OCI-LY7 (cell line): ENCODE results near the gene LCOR. TPM values are rescaled to one million over a fixed set of nuclear protein-coding genes. Genes with fewer than 3 reads are reported as not detected.
A peak's percentile ranks its signal among the peaks of the same experiment; 100 is the strongest.

ENCODE experiments used
- BruUV-seq: library from RNA; stranded (reverse); fragments of 400-500 nt; replicated peaks from 2 replicates; lab custom pipeline; 2021; lab: Mats Ljungman, UMichigan
- CTCF ChIA-PET: fragments of 300-600 bp; sonication (Branson Sonifier 250); formaldehyde crosslinking; loops from one replicate; lab custom pipeline; 2022; ENCODE audit warnings: antibody characterized with exemption; ENCODE audit not compliant: unreplicated experiment; lab: Charles Lee
- POLR2A ChIA-PET: fragments of 300-600 bp; sonication (Branson Sonifier 250); formaldehyde crosslinking; loops from one replicate; lab custom pipeline; 2022; ENCODE audit warnings: antibody characterized with exemption; lab: Charles Lee
- DNase-seq: peaks from one replicate; pipeline ENCODE4 v3.0.0-alpha.2; 2015; ENCODE audit warnings: low spot score
- H2AFZ ChIP-seq: fragments of 200-600 bp; sonication (generic), shearing (Covaris generic); 2 replicates; pipeline ENCODE4 v1.6.1; 2014; ENCODE audit warnings: mild to moderate bottlenecking, antibody characterized with exemption, low read length, moderate library complexity
- H3K27ac ChIP-seq: fragments of 200-600 bp; sonication (generic); 2 replicates; pipeline ENCODE4 v1.5.1; 2014; ENCODE audit warnings: mixed run types, low read depth, mild to moderate bottlenecking, moderate library complexity, low read length, inconsistent platforms; ENCODE audit not compliant: poor library complexity, severe bottlenecking
- H3K36me3 ChIP-seq: fragments of 200-600 bp; sonication (generic); 2 replicates; pipeline ENCODE4 v1.6.1; 2014; ENCODE audit warnings: mild to moderate bottlenecking, antibody characterized with exemption, low read length, moderate library complexity, mixed read lengths; ENCODE audit not compliant: insufficient read depth
- H3K4me1 ChIP-seq: fragments of 200-600 bp; sonication (generic); 2 replicates; pipeline ENCODE4 v1.5.1; 2014; ENCODE audit warnings: mild to moderate bottlenecking, low read length; ENCODE audit not compliant: insufficient read depth, poor library complexity, severe bottlenecking
- H3K4me2 ChIP-seq: fragments of 200-600 bp; sonication (generic); 2 replicates; pipeline ENCODE4 v1.6.1; 2014; ENCODE audit warnings: mild to moderate bottlenecking, low read length
- H3K4me3 ChIP-seq: fragments of 200-600 bp; sonication (generic); 2 replicates; pipeline ENCODE4 v1.5.1; 2014; ENCODE audit warnings: mild to moderate bottlenecking, low read depth, low read length; ENCODE audit not compliant: poor library complexity, severe bottlenecking
- H3K79me2 ChIP-seq: fragments of 200-600 bp; sonication (generic); 2 replicates; pipeline ENCODE4 v1.6.1; 2016; ENCODE audit warnings: low read depth, mild to moderate bottlenecking, low read length, moderate library complexity, mixed read lengths; ENCODE audit not compliant: insufficient read depth
- H3K9me2 ChIP-seq: fragments of 200-600 bp; sonication (generic); 2 replicates; pipeline ENCODE4 v1.6.1; 2016; ENCODE audit warnings: mild to moderate bottlenecking, low read length, mixed read lengths; ENCODE audit not compliant: insufficient read depth
- H3K9me3 ChIP-seq: fragments of 200-600 bp; sonication (generic); 2 replicates; pipeline ENCODE4 v1.6.1; 2014; ENCODE audit warnings: mild to moderate bottlenecking, mixed run types, low read length, mixed read lengths
- H4K20me1 ChIP-seq: fragments of 200-600 bp; sonication (generic); 2 replicates; pipeline ENCODE4 v1.6.1; 2014; ENCODE audit warnings: mild to moderate bottlenecking, antibody characterized with exemption, low read length, moderate library complexity, mixed read lengths; ENCODE audit not compliant: insufficient read depth
- EZH2phosphoT487 ChIP-seq: fragments of 200-600 bp; sonication (generic); IDR thresholded peaks from 2 replicates; pipeline ENCODE4 v1.6.1; 2018; ENCODE audit warnings: low read depth, borderline replicate concordance, mild to moderate bottlenecking, mixed run types, antibody characterized with exemption, low read length, moderate library complexity, mixed read lengths
- intact Hi-C: fragments of 100-400 bp; cut with micrococcal nuclease; formaldehyde crosslinking; loops from one replicate; pipeline ENCODE4 v1.10.0; 2022; ENCODE audit not compliant: unreplicated experiment
- total RNA-seq, 2 experiments: library from RNA; depleted of rRNA in 1 of 2; stranded (reverse); fragments of >200 nt in 1 of 2; shearing (Covaris generic) in 1 of 2; gene quantifications; 2 replicates each; pipeline ENCODE4 v1.2.3, GENCODE V29; 2014 to 2022
- TF ChIP-seq, protein P1 (sequence below): fragments of 200-600 bp; sonication (generic); conservative IDR thresholded peaks from 2 replicates; pipeline ENCODE4 v1.5.1; 2014; ENCODE audit warnings: mild to moderate bottlenecking, antibody characterized with exemption, low read length, moderate library complexity, mixed read lengths

LCOR gene
- total RNA-seq, 2 experiments from 2014 or later: 17.1 to 58.4 TPM

DNA sequence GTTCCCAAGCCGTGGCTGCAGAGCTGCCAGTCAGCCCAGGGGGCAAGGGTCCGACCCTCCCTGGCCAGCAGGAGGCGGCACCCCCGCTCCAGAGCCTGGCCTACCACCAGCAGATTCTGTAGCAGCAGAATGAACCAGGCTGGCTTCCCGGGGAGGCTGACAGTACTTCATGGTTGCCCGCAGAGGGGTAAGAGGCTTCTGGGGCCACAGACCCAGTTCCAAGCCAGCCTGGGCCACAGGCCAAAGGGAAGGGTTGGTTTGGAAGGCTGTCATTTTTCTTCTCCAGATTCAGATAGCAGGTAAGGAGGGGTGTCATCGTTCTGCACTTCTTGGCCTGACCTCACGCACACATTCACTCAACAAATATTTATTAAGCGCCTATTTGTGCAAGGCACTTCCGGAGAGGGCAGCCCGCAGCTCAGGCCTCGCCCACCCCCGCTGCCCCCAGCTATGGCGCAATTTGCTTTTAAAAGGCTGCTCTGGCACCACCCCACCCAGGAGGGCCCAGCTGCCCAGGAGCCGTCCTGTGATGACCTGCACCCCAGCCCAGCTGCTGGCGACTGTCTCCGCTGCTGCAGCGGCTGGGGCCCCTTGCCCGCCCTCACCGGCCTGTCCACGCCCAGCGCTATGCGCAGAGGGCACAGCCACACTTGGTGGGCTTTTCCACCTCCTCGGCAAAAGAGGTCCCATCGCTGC, 168.5 kb downstream of the LCOR start:
- Histone ChIP-seq H3K9me3 (no peaks in the 10 kb centered on the region), H3K36me3 (no peaks in the 10 kb centered on the region), H2AFZ (no peak overlapping the region), H3K27ac (no peak overlapping the region), H3K79me2 (no peaks in the 10 kb centered on the region), H3K9me2 (no peaks in the 10 kb centered on the region), H3K4me1 (no peaks in the 10 kb centered on the region), H3K4me2 (no peak overlapping the region), H3K4me3 (no peak overlapping the region), H4K20me1 (no peaks in the 10 kb centered on the region)
- ChIA-PET CTCF (no interaction called here), POLR2A (no interaction called here)
- DNase-seq: no peak
- no TSS peak for BruUV-seq
- TF ChIP-seq, protein P1, sequence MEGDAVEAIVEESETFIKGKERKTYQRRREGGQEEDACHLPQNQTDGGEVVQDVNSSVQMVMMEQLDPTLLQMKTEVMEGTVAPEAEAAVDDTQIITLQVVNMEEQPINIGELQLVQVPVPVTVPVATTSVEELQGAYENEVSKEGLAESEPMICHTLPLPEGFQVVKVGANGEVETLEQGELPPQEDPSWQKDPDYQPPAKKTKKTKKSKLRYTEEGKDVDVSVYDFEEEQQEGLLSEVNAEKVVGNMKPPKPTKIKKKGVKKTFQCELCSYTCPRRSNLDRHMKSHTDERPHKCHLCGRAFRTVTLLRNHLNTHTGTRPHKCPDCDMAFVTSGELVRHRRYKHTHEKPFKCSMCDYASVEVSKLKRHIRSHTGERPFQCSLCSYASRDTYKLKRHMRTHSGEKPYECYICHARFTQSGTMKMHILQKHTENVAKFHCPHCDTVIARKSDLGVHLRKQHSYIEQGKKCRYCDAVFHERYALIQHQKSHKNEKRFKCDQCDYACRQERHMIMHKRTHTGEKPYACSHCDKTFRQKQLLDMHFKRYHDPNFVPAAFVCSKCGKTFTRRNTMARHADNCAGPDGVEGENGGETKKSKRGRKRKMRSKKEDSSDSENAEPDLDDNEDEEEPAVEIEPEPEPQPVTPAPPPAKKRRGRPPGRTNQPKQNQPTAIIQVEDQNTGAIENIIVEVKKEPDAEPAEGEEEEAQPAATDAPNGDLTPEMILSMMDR: 0 out of 2 replicates have a peak, but pooled peaks have one; percentile 21
- no peak for TF ChIP-seq EZH2phosphoT487
- intact Hi-C loops: no loop called here

DNA sequence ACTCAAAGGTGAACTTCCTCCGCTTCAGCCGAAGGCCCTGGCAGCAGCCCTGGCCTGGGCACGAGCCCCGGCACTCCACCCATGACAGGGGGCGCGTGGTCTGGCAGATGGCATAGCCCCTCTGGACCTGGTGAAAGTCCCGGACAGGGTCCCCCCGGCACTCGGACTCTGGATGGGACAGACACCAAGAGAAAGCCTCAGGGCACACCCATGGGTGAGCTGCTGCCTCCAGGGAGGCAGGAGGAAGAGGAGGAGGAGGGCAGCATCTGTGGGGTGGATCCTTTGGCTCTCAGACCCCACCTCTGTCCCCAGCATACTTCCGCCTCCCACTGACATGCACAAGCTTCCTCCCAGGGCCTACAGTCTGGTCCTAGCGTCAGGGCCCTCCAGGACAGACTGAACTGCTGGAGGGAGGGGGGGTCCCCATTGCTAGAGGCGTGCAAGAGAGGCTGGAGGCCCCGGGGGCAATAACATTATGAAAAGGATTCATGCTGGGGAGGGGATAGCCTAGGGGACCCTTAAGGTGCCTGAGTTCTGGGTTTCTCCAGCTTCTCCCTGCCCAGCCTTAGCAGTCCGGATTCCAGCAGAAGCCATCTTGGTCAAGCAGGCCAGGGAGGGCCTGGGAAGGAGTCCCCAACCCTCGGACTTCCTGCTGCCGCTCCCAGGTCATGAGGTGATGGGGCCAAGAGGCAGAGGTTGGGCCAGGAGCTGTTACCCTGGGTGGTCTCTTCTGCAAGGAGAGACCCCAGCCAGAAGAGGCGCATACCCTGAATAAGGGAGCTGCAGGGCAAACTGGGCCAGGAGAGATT, 169.3 kb downstream of the LCOR start:
- ChIA-PET CTCF (no interaction called here), POLR2A (no interaction called here)
- TF ChIP-seq EZH2phosphoT487: no peak
- TF ChIP-seq, protein P1: no peak
- Histone ChIP-seq H3K79me2 (no peaks in the 10 kb centered on the region), H3K4me2 (no peak overlapping the region), H3K9me2 (no peaks in the 10 kb centered on the region), H3K27ac (no peak overlapping the region), H2AFZ (no peak overlapping the region), H3K4me3 (no peak overlapping the region), H3K9me3 (no peaks in the 10 kb centered on the region), H4K20me1 (no peaks in the 10 kb centered on the region), H3K4me1 (no peaks in the 10 kb centered on the region), H3K36me3 (no peaks in the 10 kb centered on the region)
- DNase-seq: no peak
- intact Hi-C loops: no loop called here
- no TSS peak for BruUV-seq
